HCT116 (cell line): ENCODE results near the gene KCNB1. TPM values are rescaled to one million over a fixed set of nuclear protein-coding genes. Genes with fewer than 3 reads are reported as not detected.

ENCODE experiments used
- ATAC-seq: fragments of 200-7000 bp; cut with Tn5 transposase; 2 replicates; pipeline ENCODE4 v1.9.1; 2020; ENCODE audit warnings: mild to moderate bottlenecking, moderate library complexity
- BruUV-seq: library from RNA; stranded (reverse); fragments of 400-500 nt; replicated peaks from 2 replicates; lab custom pipeline; 2021; lab: Mats Ljungman, UMichigan
- CTCF ChIA-PET: fragments of 300-600 bp; sonication (Branson Sonifier 250); formaldehyde crosslinking; loops from one replicate; lab custom pipeline; 2021; ENCODE audit warnings: antibody characterized with exemption; lab: Charles Lee
- POLR2A ChIA-PET: fragments of 300-600, 350-600 bp; sonication (Branson Sonifier 250); formaldehyde crosslinking; loops from one replicate; lab custom pipeline; 2021; ENCODE audit warnings: antibody characterized with exemption; lab: Charles Lee
- RAD21 ChIA-PET, 2 experiments: fragments of 300-600 bp; sonication (Branson Sonifier 250); formaldehyde crosslinking; loops; one replicate each; lab custom pipeline; 2023; ENCODE audit warnings: low total read pairs in 2 of 2; ENCODE audit not compliant: uncharacterized antibody in 2 of 2, unreplicated experiment in 2 of 2, low non-redundant PET in 1 of 2; lab: Charles Lee
- DNase-seq: peaks from one replicate; pipeline ENCODE4 v3.0.0-alpha.2; 2010; ENCODE audit warnings: low read depth, low spot score
- H2AFZ ChIP-seq: fragments of 200-600 bp; shearing (Covaris generic), sonication (generic); 2 replicates; pipeline ENCODE4 v1.6.1; 2017; ENCODE audit warnings: low read depth, mixed run types, mixed read lengths, antibody characterized with exemption, low read length; ENCODE audit not compliant: poor library complexity, severe bottlenecking
- H3K27ac ChIP-seq: 2 replicates; pipeline ENCODE4 v1.5.1; 2012; ENCODE audit warnings: low read depth, low read length
- H3K27me3 ChIP-seq: fragments of 200-600 bp; sonication (generic); 2 replicates; pipeline ENCODE4 v1.6.1; 2016; ENCODE audit warnings: mixed run types, low read length, mixed read lengths; ENCODE audit not compliant: insufficient read depth
- H3K36me3 ChIP-seq, 2 experiments: fragments of 200-500 bp in 1 of 2; fragments of 200-600 bp in 1 of 2; sonication (Bioruptor generic) in 1 of 2; sonication (generic) in 1 of 2; 2 replicates each; pipeline versions ENCODE4 v1.5.1 to v1.6.1; 2014 to 2016; ENCODE audit warnings: low read length in 2 of 2, inconsistent platforms in 1 of 2, mixed read lengths in 1 of 2, mixed run types in 1 of 2; ENCODE audit not compliant: insufficient read depth in 2 of 2, control insufficient read depth in 1 of 2
- H3K4me1 ChIP-seq, 2 experiments: fragments of 200-600 bp in 1 of 2; sonication (generic) in 1 of 2; 2 replicates each; pipeline versions ENCODE4 v1.5.1 to v1.6.1; 2012 to 2017; ENCODE audit warnings: low read length in 2 of 2, inconsistent platforms in 1 of 2, mild to moderate bottlenecking in 1 of 2, mixed read lengths in 1 of 2, mixed run types in 1 of 2, moderate library complexity in 1 of 2; ENCODE audit not compliant: insufficient read depth in 2 of 2, control insufficient read depth in 1 of 2
- H3K4me2 ChIP-seq: fragments of 200-600 bp; sonication (generic); 2 replicates; pipeline ENCODE4 v1.6.1; 2017; ENCODE audit warnings: mixed run types, low read length, mixed read lengths
- H3K4me3 ChIP-seq, 2 experiments: fragments of 200-600 bp in 1 of 2; sonication (generic) in 1 of 2; replicated peaks in 1 of 2; 2 replicates each; pipeline ENCODE4 v1.5.1; 2011 to 2016; ENCODE audit warnings: low read length in 2 of 2, control low read depth in 1 of 2, low read depth in 1 of 2, mild to moderate bottlenecking in 1 of 2, mixed read lengths in 1 of 2, mixed run types in 1 of 2
- H3K79me2 ChIP-seq: fragments of 200-600 bp; sonication (generic); 2 replicates; pipeline ENCODE4 v1.6.1; 2017; ENCODE audit warnings: mild to moderate bottlenecking, mixed run types, low read length, moderate library complexity, mixed read lengths; ENCODE audit not compliant: insufficient read depth
- H3K9ac ChIP-seq: fragments of 200-600 bp; sonication (generic); 2 replicates; pipeline ENCODE4 v1.6.1; 2016; ENCODE audit warnings: low read length, mixed read lengths
- H3K9me2 ChIP-seq: fragments of 200-600 bp; sonication (generic), shearing (Covaris generic); 2 replicates; pipeline ENCODE4 v1.6.1; 2017; ENCODE audit warnings: mixed run types, mild to moderate bottlenecking, moderate library complexity; ENCODE audit not compliant: insufficient read depth
- H3K9me3 ChIP-seq, 2 experiments: fragments of 200-500 bp in 1 of 2; fragments of 200-600 bp in 1 of 2; sonication (Bioruptor generic) in 1 of 2; sonication (generic) in 1 of 2; 2 replicates each; pipeline ENCODE4 v1.6.1; 2014 to 2017; ENCODE audit warnings: low read length in 2 of 2, mixed read lengths in 2 of 2, inconsistent platforms in 1 of 2, low read depth in 1 of 2, mild to moderate bottlenecking in 1 of 2, mixed run types in 1 of 2, moderate library complexity in 1 of 2; ENCODE audit not compliant: control insufficient read depth in 1 of 2, insufficient read depth in 1 of 2
- H4K20me1 ChIP-seq: fragments of 200-600 bp; sonication (generic), shearing (Covaris generic); 2 replicates; pipeline ENCODE4 v1.6.1; 2017; ENCODE audit warnings: mixed run types, mild to moderate bottlenecking, moderate library complexity; ENCODE audit not compliant: insufficient read depth
- EGR1 ChIP-seq: IDR thresholded peaks from 2 replicates; pipeline ENCODE4 v1.6.1; 2012; ENCODE audit warnings: low read depth
- ELF1 ChIP-seq: IDR thresholded peaks from 2 replicates; pipeline ENCODE4 v1.6.1; 2012; ENCODE audit warnings: low read depth, borderline replicate concordance
- EZH2 ChIP-seq: fragments of 200-600 bp; sonication (generic); IDR thresholded peaks from 2 replicates; pipeline ENCODE4 v1.6.1; 2017; ENCODE audit warnings: antibody characterized with exemption, mixed run types
- EZH2phosphoT487 ChIP-seq: fragments of 200-600 bp; IDR thresholded peaks from 2 replicates; pipeline ENCODE4 v1.6.1; 2018; ENCODE audit warnings: antibody characterized with exemption, borderline replicate concordance
- JUND ChIP-seq: IDR thresholded peaks from 2 replicates; pipeline ENCODE4 v1.6.1; 2012
- POLR2AphosphoS5 ChIP-seq: IDR thresholded peaks from 2 replicates; pipeline ENCODE4 v1.6.1; 2011; ENCODE audit warnings: mild to moderate bottlenecking, low read depth, low read length, moderate library complexity
- RAD21 ChIP-seq: IDR thresholded peaks from 2 replicates; pipeline ENCODE4 v1.6.1; 2012; ENCODE audit warnings: low read depth, mild to moderate bottlenecking
- SP1 ChIP-seq: IDR thresholded peaks from 2 replicates; pipeline ENCODE4 v1.6.1; 2012; ENCODE audit warnings: low read depth
- YY1 ChIP-seq: IDR thresholded peaks from 2 replicates; pipeline ENCODE4 v1.6.1; 2011; ENCODE audit warnings: low read length, low read depth, moderate library complexity, mild to moderate bottlenecking; ENCODE audit not compliant: insufficient replicate concordance; ENCODE audit errors: extremely low read depth
- ZFX ChIP-seq: fragments of 450-650 bp; IDR thresholded peaks from 2 replicates; pipeline ENCODE4 v1.6.1; 2017
- ZNF274 ChIP-seq: fragments of 200-500 bp; sonication (Bioruptor generic); IDR thresholded peaks from 2 replicates; pipeline ENCODE4 v1.6.1; 2014; ENCODE audit warnings: mild to moderate bottlenecking, low read depth, low read length, inconsistent platforms
- intact Hi-C: fragments of 100-400 bp; cut with micrococcal nuclease; formaldehyde crosslinking; loops from 2 replicates; pipeline ENCODE4 v1.10.0; 2022
- total RNA-seq: library from RNA; stranded (reverse); gene quantifications from one replicate; pipeline ENCODE4 v1.2.1, GENCODE V29; 2021; ENCODE audit not compliant: unreplicated experiment
- TF ChIP-seq, protein P1 (sequence below): IDR thresholded peaks from 2 replicates; pipeline ENCODE4 v1.6.1; 2012
- TF ChIP-seq, protein P2 (sequence below): IDR thresholded peaks from 2 replicates; pipeline ENCODE4 v1.6.1; 2012
- TF ChIP-seq, protein P3 (sequence below): IDR thresholded peaks from 2 replicates; pipeline ENCODE4 v1.6.1; 2011; ENCODE audit warnings: mild to moderate bottlenecking, low read length, moderate library complexity; ENCODE audit not compliant: insufficient replicate concordance; ENCODE audit errors: extremely low read depth
- TF ChIP-seq, protein P4 (sequence below): IDR thresholded peaks from 2 replicates; pipeline ENCODE4 v1.6.1; 2012; ENCODE audit warnings: low read depth

Gene KCNB1
- total RNA-seq, 1 experiment from 2014 or later: 0.79 TPM

DNA sequence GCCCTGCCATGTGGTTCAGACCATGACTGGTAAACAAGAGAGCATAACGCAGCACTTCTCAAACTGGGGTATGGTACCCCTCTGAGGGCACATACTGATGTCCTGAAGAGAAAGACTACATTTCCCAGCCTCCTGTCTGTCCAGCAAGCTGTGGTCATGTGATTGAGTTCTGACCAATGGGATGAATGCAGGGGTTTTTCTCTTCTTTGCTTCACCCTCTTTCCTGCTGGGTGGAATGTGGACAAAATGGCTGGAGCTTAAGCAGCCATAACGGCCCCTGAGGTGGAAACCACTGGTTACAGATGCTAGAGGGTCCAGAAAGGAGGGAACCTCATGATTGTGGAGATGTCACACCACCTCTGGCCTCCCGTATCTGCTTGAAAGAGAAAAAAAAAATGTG, 19.4 kb upstream of the KCNB1 start:
- Histone ChIP-seq H4K20me1 (no peaks in the 10 kb centered on the region), H3K27me3 (0 out of 2 replicates have a peak, but pooled peaks cover under 1% of the 10 kb centered on the region), H3K4me3 (no peak overlapping the region), H3K36me3 (no peaks in the 10 kb centered on the region), H3K9me2 (no peaks in the 10 kb centered on the region), H3K4me1 (peaks cover 0 to 5% of the 10 kb centered on the region in 2 experiments; a peak in 1 of 4 replicates), H3K4me2 (peak overlapping the region; percentile 37), H3K9me3 (no peaks in the 10 kb centered on the region), H2AFZ (peak overlapping the region; percentile 80), H3K9ac (no peak overlapping the region), H3K27ac (no peak overlapping the region), H3K79me2 (no peaks in the 10 kb centered on the region)
- ATAC-seq: peak; percentile 98
- peak; percentile 85 for DNase-seq
- ChIA-PET RAD21 (no interaction called here), POLR2A (interaction anchor here (0.9 to 1.1 kb wide), 2 partner anchors 8 to 15 kb away, joined by 3 read pairs; no protein-coding TSS in a partner anchor), CTCF (interaction anchor here (1.2 to 1.7 kb wide), 3 partner anchors 17 to 40 kb away, joined by 3 to 5 read pairs (median 3); no protein-coding TSS in a partner anchor)
- BruUV-seq: no TSS peak
- intact Hi-C loops: no loop called here
- TF ChIP-seq EZH2 (no peak), YY1 (peak; percentile 83), ZFX (no peak), SP1 (peak; percentile 46; the same call in 1 of the 2 replicates), POLR2AphosphoS5 (0 out of 2 replicates have a peak, but pooled peaks have one; percentile 24)
- TF ChIP-seq, protein P1, sequence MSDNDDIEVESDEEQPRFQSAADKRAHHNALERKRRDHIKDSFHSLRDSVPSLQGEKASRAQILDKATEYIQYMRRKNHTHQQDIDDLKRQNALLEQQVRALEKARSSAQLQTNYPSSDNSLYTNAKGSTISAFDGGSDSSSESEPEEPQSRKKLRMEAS: no peak
- TF ChIP-seq, protein P2, sequence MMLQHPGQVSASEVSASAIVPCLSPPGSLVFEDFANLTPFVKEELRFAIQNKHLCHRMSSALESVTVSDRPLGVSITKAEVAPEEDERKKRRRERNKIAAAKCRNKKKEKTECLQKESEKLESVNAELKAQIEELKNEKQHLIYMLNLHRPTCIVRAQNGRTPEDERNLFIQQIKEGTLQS: no peak

DNA sequence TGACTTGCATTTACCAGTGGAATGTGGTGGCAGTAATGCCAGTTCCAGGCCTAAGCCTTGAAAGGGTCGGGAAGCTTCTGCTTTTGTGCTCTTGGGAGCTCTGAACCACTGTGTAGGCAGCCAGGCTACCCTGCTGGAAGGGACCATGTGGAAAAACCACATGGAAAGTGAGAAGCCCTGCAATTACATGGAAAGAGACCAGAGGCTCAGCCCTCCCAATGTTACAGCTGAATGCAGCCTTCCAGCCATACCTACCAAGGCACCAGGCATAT, 14.9 kb upstream of the KCNB1 start:
- DNase-seq (no peak), ATAC-seq (no peak)
- Histone ChIP-seq H3K79me2 (no peaks in the 10 kb centered on the region), H3K27me3 (no peaks in the 10 kb centered on the region), H3K27ac (no peak overlapping the region), H3K9me3 (no peaks in the 10 kb centered on the region), H3K9me2 (no peaks in the 10 kb centered on the region), H3K4me1 (peaks cover 0 to 5% of the 10 kb centered on the region in 2 experiments; a peak in 1 of 4 replicates), H2AFZ (no peak overlapping the region), H4K20me1 (no peaks in the 10 kb centered on the region), H3K4me2 (no peak overlapping the region), H3K9ac (no peak overlapping the region), H3K4me3 (no peak overlapping the region), H3K36me3 (no peaks in the 10 kb centered on the region)
- intact Hi-C loops: no loop called here
- ChIA-PET POLR2A (no interaction called here), RAD21 (no interaction called here), CTCF (interaction anchor here (1.0 to 2.7 kb wide), 2 partner anchors 10 to 13 kb away, joined by 3 to 9 read pairs; no protein-coding TSS in a partner anchor)
- no TSS peak for BruUV-seq
- TF ChIP-seq EZH2phosphoT487: no peak
- TF ChIP-seq ZFX: no peak
- no peak for TF ChIP-seq EGR1
- TF ChIP-seq, protein P1: no peak
- TF ChIP-seq, protein P3, sequence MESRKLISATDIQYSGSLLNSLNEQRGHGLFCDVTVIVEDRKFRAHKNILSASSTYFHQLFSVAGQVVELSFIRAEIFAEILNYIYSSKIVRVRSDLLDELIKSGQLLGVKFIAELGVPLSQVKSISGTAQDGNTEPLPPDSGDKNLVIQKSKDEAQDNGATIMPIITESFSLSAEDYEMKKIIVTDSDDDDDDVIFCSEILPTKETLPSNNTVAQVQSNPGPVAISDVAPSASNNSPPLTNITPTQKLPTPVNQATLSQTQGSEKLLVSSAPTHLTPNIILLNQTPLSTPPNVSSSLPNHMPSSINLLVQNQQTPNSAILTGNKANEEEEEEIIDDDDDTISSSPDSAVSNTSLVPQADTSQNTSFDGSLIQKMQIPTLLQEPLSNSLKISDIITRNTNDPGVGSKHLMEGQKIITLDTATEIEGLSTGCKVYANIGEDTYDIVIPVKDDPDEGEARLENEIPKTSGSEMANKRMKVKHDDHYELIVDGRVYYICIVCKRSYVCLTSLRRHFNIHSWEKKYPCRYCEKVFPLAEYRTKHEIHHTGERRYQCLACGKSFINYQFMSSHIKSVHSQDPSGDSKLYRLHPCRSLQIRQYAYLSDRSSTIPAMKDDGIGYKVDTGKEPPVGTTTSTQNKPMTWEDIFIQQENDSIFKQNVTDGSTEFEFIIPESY: no peak
- TF ChIP-seq, protein P4, sequence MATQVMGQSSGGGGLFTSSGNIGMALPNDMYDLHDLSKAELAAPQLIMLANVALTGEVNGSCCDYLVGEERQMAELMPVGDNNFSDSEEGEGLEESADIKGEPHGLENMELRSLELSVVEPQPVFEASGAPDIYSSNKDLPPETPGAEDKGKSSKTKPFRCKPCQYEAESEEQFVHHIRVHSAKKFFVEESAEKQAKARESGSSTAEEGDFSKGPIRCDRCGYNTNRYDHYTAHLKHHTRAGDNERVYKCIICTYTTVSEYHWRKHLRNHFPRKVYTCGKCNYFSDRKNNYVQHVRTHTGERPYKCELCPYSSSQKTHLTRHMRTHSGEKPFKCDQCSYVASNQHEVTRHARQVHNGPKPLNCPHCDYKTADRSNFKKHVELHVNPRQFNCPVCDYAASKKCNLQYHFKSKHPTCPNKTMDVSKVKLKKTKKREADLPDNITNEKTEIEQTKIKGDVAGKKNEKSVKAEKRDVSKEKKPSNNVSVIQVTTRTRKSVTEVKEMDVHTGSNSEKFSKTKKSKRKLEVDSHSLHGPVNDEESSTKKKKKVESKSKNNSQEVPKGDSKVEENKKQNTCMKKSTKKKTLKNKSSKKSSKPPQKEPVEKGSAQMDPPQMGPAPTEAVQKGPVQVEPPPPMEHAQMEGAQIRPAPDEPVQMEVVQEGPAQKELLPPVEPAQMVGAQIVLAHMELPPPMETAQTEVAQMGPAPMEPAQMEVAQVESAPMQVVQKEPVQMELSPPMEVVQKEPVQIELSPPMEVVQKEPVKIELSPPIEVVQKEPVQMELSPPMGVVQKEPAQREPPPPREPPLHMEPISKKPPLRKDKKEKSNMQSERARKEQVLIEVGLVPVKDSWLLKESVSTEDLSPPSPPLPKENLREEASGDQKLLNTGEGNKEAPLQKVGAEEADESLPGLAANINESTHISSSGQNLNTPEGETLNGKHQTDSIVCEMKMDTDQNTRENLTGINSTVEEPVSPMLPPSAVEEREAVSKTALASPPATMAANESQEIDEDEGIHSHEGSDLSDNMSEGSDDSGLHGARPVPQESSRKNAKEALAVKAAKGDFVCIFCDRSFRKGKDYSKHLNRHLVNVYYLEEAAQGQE: no peak
- TF ChIP-seq ZNF274: no peak
- no peak for TF ChIP-seq RAD21
- no peak for TF ChIP-seq JUND
- no peak for TF ChIP-seq ELF1
